ENCODE data around the gene CR1L.

DNA sequence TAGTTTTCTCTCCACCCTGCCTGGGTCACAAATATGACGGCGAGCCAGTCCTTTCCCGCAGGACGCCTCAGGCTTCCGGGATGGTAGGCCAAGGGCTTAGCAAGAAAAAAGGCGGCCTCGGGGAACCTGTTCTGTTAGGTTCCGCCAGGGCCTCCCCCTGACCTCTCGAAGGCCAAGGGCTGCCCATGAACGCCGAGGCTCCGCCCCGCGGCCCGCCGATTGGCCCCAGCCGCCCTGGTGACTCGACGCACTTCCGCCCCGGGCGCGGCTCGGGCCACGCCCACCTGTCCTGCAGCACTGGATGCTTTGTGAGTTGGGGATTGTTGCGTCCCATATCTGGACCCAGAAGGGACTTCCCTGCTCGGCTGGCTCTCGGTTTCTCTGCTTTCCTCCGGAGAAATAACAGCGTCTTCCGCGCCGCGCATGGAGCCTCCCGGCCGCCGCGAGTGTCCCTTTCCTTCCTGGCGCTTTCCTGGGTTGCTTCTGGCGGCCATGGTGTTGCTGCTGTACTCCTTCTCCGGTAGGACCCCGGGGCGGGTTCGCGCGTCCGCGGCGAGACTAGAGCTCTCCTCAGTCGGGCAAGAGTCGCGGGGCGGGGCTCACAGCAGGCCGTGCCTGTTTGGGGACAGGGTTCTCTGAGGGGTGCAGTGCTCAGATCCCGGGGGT lies 107.0 kb downstream of the CR1L start, which contains the start of gene CD46:
- no peak for TF ChIP-seq EZH2 (IDR thresholded peaks at IDR 0.05; ENCODE audit: low read length, unreplicated experiment)
- TF ChIP-seq CTCF (conservative IDR thresholded peaks at IDR 0.05; ENCODE audit: low read depth, low read length), result no peak
- TF ChIP-seq EZH2phosphoT487 (IDR thresholded peaks at IDR 0.05; ENCODE audit: borderline replicate concordance, low read length), result no peak

Data from PC-3 (cell line).